ELR (cell line): ENCODE data around the gene ZNF81.
"Not testable (repeated sequence)": the region's sequence is repeated elsewhere in the genome, so short reads cannot be mapped to it uniquely, and the experiment has no call there.

ENCODE experiments used
- DNase-seq: peaks from one replicate; pipeline ENCODE4 v3.0.0-alpha.2; 2015; ENCODE audit warnings: low read depth

The ZNF81 gene

DNA sequence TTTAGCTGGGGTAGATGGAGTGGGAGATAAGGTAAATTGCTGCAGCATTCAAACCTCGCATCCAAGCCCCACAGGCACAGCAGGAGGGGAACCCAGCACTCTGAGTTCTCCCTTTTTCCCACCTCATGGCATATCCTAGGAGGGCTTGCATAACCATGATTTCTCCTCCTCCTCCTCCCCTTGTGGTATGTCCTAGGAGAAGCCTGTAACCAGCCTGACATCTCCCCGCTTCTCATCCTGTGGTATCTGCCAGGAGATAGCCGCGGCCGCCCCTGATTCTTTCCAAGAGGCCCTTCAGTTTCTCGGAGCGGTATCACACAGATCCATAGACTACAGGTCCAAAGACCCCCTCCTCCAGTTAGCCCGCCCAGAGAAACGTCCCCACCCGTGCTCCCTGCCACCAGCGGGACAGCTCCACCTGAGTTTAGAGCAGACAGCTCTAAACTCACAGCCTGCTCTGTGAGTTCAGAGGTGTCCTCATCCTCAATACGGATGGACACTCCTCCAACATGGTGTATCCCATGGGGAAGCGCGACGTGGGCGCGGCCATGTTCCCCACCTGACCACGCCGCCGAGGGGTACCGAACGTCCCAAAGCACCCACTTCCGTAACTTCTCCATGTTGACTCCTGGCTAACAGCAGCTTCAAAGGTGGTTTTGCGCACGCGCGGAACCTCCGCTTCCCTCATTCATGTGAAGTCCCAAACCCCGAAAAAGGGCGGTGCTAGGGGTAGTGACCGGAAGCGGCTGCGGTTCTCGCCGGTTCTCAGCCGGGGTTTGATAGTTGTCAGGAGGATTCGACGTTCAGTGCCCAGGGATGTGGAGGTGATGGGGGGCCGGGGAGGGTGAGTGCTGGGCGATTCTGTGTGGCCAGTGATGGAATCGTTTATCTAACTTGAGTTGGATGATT is at the start of gene ZNF81:
Gene ZNF81, plus strand, starts transcription at position 739 of the 909 bp plus-strand sequence. CDS start 9,366 bp downstream, outside the sequence.
- DNase-seq: peak; percentile 95

- peak; percentile 68 for DNase-seq
Measured at GRCh38 chrX:47796433-47796906, 40.2 kb upstream of the ZNF81 start.

GRCh38 chrX:47797084-47797483 is 39.6 kb upstream of the ZNF81 start:
- no peak for DNase-seq

- no peak for DNase-seq
Measured at GRCh38 chrX:47798861-47799260, 37.8 kb upstream of the ZNF81 start.

GRCh38 chrX:47802589-47802988 is 34.1 kb upstream of the ZNF81 start:
- peak; percentile 20 for DNase-seq

DNA sequence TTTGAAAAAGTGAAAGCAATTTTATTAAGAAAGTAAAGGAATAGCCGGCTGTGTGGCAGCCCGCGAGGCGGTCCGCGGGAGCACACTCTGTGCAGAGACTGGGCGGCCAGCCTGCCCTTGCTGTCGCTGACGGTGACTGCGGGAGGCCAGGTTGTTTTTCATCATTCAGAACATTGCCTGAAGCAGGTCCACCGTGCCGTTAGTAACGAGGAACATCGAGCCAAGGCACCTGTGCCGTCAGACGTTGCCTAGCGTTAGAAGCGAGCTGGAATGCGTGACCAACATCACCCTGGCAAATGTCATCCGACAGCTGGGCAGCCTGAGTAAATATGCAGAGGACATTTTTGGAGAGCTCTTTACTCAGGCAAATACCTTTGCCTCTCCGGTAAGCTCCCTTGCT is 33.6 kb upstream of the ZNF81 start:
- not testable (repeated sequence) for DNase-seq

- DNase-seq: no peak
Measured at GRCh38 chrX:47804315-47804714, 32.4 kb upstream of the ZNF81 start.

- not testable (repeated sequence) for DNase-seq
Measured at GRCh38 chrX:47805844-47806243, 30.9 kb upstream of the ZNF81 start.

DNA sequence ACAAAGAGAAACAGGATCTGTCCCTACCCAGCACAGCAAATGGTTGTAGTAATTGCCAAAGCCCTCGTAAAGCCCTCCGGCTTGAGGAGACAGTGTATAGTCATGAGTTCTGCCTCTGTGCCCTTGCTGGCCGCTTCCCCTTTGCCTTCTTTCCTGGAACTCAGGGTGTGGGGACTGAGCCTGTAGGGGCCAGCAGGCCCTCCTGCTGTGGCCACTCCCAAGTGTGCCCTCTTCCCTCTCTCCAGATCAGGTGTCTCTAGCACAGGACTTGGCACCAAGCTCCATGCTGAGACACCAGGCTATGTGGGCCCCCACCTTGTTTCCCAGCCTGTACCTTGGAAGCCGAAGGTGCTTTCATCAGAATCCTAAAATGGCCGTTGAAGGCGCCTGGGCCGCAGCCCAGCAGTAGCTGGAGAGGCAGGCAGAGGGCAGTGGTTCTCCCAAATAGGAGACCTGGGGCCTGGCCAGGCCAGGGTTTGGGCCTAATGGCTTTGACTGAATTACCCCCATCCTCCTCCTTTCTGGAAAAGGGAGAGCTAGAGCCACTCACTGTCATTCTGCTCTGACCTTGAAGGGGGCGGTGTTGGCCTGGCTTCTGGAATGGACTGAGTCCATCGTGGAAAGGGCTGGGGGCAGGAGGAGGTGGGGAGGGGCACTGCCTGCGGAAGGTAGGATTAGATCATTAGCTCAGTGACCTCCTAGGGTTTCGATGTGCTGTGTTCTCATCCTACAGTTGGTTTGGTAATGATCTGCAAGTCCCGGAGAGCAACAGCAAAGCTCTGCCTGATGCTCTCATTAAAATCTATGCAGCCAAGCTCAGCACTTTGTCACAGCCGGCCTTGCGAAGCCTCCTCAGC is 30.1 kb upstream of the ZNF81 start:
- DNase-seq: not testable (repeated sequence)

- not testable (repeated sequence) for DNase-seq
Measured at GRCh38 chrX:47807272-47807538, 29.5 kb upstream of the ZNF81 start.

- no peak for DNase-seq
Measured at GRCh38 chrX:47807548-47807947, 29.2 kb upstream of the ZNF81 start.

DNA sequence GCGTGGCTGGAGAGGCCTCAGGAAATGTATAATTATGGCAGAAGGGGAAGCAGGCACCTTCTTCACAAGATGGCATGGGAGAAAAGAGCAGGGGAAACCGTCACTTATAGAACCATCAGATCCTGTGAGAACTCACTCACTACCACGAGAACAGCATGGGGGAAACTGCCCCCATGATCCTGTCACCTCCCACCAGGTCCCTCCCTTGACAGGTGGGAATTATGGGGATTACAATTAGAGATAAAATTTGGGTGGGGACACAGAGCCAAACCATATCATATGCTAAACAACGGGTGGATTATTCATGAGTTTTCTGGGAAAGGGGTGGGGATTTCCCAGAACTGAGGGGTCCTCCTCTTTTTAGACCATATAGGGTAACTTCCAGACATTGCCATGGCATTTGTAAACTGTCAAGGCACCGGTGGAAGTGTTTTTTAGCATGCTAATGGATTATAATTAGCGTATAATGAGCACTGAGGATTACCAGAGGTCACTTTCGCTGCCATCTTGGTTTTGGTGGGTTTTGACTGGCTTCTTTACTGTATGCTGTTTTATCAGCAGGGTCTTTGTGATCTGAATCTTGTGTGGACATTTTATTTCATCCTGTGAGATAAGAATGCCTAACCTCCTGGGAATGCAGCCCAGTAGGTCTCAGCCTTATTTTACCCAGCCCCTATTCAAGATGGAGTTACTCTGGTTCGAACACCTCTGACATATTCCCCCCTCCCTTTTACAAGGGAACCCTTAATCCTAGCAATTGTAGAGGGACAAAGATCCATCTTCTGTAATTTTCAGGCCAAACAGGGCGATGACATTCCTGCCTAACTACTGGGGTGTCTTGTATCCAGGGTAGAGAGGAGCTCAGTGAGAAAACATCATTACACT is 27.6 kb upstream of the ZNF81 start:
- no peak for DNase-seq

- DNase-seq: no peak
Measured at GRCh38 chrX:47814851-47815250, 21.9 kb upstream of the ZNF81 start.

DNA sequence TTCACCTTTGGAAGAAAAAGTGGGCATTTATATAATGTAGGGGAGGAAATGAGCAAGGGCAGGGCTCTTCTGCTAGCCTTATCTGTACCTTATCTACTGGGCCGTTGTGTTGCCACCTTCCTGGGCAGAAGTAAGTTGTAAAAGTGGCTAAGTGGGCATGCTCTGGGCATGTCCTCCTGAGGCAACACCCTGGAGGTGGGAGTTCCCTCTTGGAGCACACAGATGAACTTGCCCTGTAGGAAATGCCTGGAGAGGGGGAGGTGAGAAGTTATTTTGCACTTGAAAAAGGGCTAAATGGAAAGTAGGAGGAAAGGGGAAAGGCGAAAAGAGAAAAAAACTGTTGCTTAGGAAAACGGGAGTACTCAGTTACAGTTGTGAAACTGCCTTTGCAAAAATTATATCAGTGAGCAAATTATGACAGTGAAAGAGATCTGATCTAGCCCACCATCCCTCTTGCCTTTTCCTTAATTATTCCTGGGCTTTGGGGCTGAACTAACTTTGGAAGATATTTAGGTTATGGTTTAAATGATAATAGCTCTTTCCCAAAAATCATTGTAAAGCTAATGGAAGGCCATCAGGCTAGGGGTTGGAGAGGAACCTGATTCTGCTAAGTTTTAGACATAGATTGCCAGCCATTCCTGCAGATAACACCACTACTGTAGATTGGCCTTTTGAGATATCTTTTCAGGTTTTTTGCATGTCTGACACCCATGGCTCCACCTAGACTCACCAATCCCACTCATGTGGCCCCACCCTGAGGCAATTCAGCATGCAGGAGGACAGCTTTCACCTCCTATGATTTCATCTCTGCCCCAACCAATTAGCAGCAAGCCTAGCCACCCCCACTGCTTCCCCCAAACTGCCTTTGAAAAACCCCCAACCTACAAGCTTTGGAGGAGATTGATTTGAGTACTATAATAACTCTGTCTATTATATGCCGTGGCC is 20.5 kb upstream of the ZNF81 start:
- no peak for DNase-seq

DNA sequence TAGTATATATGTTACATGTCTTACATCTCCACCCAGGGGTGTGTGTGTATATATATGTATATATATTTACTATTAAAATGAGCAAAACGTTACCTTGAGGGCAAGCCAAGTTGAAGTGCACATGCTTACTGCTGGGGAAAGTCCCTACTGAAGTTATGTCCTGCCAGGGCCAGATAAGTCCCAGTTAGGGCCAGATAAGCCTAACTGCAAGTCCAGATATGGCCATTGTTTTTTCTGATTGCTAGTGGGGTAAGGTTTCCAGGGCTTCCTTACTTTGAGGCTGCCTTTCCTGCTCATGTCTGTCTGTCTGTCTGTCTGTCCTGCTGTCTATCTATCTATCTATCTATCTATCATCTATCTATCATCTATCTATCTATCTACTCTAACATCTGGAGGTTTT is 19.3 kb upstream of the ZNF81 start:
- no peak for DNase-seq

GRCh38 chrX:47817897-47818296 is 18.8 kb upstream of the ZNF81 start:
- no peak for DNase-seq

DNA sequence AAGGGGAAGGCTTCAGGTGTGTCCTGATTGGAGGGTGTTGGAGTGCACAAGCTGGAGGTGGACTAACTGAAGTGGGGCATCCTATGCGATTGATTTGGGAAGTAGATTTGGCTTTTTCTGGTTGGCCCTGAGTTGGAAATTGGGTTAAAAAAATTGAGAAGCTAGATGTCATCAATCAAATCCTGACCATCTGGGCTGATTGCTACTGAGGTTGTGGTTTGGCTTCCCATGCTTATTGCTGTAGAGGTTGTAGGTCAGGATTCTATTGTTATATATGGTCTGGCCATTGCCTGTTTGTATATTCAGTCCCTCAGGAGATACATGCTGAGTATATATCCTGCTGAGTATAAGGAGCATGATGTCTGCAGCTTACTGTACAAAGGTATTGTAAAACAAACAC is 7.7 kb upstream of the ZNF81 start:
- DNase-seq: no peak

DNA sequence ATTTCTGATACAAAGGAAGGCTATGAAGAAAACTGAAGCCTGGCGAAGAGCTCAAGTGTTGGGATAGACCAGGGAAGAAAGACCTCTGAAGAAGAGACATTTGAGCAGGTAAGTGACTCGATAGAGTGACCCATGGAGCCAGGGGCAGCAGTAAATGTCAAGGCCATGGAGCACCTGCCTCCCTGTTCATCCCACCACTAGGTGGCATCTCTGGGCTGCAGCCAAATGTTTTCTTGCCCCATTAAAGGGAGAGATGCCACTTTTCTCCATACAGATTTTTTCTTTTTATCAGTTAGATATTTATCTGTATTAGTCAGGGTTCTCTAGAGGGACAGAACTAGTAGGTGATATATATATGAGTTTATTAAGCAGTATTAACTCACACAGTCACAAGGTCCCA is 4.9 kb upstream of the ZNF81 start:
- peak; percentile 62 for DNase-seq

- DNase-seq: no peak
Measured at GRCh38 chrX:47838361-47838760, 1.7 kb downstream of the ZNF81 start.

- no peak for DNase-seq
Measured at GRCh38 chrX:47840111-47840510, 3.4 kb downstream of the ZNF81 start.

GRCh38 chrX:47843363-47843762 is 6.7 kb downstream of the ZNF81 start:
- DNase-seq: peak; percentile 51
